NK-92 (cell line): ENCODE results near the gene MDFI.

ENCODE experiments used
- DNase-seq: peaks from one replicate; lab custom pipeline; 2025; ENCODE audit not compliant: unreplicated experiment; lab: John Stamatoyannopoulos, UW

Gene MDFI

DNA sequence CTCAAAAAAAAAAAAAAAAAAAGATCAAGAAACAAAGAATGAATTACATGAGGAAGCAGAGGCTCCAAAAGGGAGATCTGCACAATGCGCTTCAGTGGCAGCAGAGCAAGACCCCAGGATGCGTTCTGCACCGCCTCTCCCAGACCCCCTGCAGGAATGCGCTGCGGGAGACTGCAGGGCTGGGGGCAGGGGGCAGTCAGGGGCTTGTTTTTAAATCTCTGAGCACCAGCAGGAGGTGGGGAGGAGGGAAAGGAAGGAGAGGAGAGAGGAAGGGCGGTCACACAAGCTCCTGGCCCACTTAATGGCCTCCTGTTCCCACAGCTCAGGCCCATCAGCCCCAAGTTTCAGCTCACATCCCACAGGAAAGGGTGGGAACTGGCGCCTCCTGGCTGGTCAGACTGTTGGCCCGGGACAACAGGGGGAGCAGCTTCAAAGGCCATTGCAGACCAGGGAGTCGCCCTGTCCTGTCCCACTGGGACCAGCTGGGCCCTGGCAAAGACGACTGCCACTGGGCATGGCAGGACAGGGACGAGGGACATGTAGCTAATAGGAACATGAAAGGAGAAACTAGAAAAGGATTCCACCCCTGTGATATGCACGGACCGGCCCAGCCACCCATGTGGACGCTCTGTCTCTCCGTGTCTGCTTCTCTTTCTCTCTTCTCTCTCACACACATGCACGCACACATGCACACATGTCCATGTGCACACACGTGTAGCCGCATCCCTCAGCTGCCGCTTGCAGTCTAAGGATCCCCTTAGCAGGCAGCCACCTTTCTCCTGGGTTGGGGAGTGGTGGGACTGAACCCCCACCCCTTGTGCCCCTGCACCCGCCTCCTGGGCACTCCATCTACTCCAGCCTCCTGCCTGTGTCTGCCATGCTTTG, 62.4 kb downstream of the MDFI start:
- no peak for DNase-seq

DNA sequence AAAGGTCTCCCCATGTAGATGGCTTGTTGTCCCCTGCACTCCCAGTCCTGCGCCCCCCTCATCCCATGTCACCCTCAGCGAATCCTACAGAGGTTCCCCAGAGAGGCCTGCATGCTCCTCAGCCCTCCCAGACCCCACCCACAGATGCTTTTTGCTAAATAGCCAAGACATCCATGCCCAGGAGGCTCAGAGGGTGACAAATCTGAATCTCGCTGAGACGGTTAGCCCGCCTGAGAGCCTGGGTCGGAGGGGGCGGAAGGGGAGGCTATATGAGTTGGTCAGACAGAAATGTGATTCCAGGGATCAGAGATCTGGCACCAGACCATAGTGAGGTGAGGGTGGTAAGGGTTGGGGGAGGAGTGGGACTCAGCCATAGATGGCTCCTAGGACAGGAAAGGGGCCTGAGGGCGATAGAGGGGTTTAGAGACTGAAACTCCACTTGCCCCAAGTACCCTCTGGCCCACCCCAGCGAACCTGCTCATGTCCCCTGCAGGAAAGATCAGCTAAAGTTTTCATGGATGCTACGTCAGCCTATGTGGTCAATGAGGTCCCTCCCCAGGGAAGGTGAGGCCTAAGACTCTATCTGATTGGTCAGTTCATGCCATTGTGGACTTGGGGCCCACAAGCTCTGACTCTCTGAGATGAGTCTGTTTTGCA, 63.9 kb downstream of the MDFI start:
- no peak for DNase-seq

DNA sequence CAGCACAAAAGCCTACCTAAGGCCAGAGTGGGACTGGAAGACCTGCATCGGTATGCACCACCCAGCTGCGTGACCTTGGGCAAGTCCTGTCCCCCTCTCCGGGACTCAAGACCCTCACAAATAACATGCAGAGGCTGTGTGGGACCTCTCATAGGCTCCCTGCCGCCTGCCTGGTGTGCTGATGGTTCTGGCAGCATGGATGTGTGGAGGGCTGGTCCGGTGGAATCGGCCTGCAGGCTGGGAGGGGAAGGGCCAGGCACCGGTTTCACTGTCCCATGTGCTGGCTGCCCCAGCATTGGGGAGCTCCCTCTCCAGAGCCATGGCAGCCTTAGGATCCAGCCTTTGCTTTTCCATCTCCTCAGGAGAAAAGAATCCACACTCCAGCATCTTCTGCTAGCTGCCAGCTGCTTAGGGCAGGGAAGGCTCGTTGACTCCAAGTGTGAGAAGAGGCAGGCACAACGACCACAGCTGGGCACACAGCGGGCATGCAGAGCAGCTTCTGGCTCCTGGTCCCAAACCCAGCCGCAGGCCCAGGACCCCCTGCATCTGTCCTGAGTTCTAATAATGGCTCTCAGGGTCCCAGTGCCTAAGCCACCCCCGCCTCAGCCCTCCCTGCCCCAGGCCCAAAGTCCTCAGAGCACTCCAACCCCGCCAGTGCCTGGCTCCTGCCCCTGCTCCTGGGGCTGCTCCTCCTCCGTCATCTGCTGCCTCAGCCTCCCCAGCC, 64.7 kb downstream of the MDFI start:
- DNase-seq = no peak
